Activated CD8-positive, alpha-beta memory T cell treated with anti-CD3 and anti-CD28 coated beads for 36 hours (primary cell): ENCODE results near the gene NOL4L. TPM values are rescaled to one million over a fixed set of nuclear protein-coding genes. Genes with fewer than 3 reads are reported as not detected.

Experiments used
- CTCF ChIA-PET: fragments of 350-600 bp; sonication (Branson Sonifier 250); formaldehyde crosslinking; loops from one replicate; lab custom pipeline; 2021; ENCODE audit warnings: antibody characterized with exemption; lab: Charles Lee
- POLR2A ChIA-PET: fragments of 350-600 bp; sonication (Branson Sonifier 250); formaldehyde crosslinking; loops from one replicate; lab custom pipeline; 2021; ENCODE audit warnings: antibody characterized with exemption; lab: Charles Lee
- total RNA-seq, 2 experiments: library from RNA; stranded (reverse); gene quantifications; one replicate each; pipeline ENCODE4 v1.2.3, GENCODE V29; 2021

Gene NOL4L
- total RNA-seq, 2 experiments from 2014 or later = 9.9 to 10.9 TPM

GRCh38 chr20:32614772-32615171 lies 29.6 kb upstream of the NOL4L start:
- CTCF ChIA-PET = interaction anchor here (0.6 kb wide), 1 partner anchor 35 kb away, joined by 3 read pairs; no protein-coding TSS in a partner anchor
- POLR2A ChIA-PET = interaction anchor here (0.6 kb wide), 1 partner anchor 35 kb away, joined by 4 read pairs; no protein-coding TSS in a partner anchor

GRCh38 chr20:32614303-32614702 lies 29.2 kb upstream of the NOL4L start:
- POLR2A ChIA-PET = no interaction called here

GRCh38 chr20:32613192-32614053 lies 28.3 kb upstream of the NOL4L start:
- ChIA-PET POLR2A (no interaction called here), CTCF (no interaction called here)

More at GRCh38 chr20:32614303-32614702, 29.2 kb upstream of the NOL4L start:
- CTCF ChIA-PET = no interaction called here

- CTCF ChIA-PET = no interaction called here
- POLR2A ChIA-PET = no interaction called here
These were observed 27.4 kb upstream of the NOL4L start for GRCh38 chr20:32612351-32613191.

GRCh38 chr20:32611868-32612267 lies 26.7 kb upstream of the NOL4L start:
- ChIA-PET CTCF (interaction anchor here (1.1 to 1.7 kb wide), 3 partner anchors 8 to 90 kb away, joined by 3 to 4 read pairs (median 3); no protein-coding TSS in a partner anchor), POLR2A (no interaction called here)

- CTCF ChIA-PET = interaction anchor here (1.1 to 1.7 kb wide), 4 partner anchors 8 to 89 kb away, joined by 3 to 4 read pairs (median 4); no protein-coding TSS in a partner anchor
- POLR2A ChIA-PET = no interaction called here
These were observed 26.2 kb upstream of the NOL4L start for GRCh38 chr20:32611286-32611685.

- ChIA-PET POLR2A (interaction anchor here (0.5 kb wide), 1 partner anchor 126 kb away, joined by 3 read pairs; no protein-coding TSS in a partner anchor), CTCF (interaction anchor here (1.1 to 1.7 kb wide), 4 partner anchors 9 to 89 kb away, joined by 3 to 4 read pairs (median 4); no protein-coding TSS in a partner anchor)
These were observed 25.5 kb upstream of the NOL4L start for GRCh38 chr20:32610472-32611218.

- ChIA-PET CTCF (interaction anchor here (1.7 kb wide), 1 partner anchor 47 kb away, joined by 3 read pairs; no protein-coding TSS in a partner anchor), POLR2A (no interaction called here)
These were observed 24.9 kb upstream of the NOL4L start for GRCh38 chr20:32609993-32610392.

- CTCF ChIA-PET = no interaction called here
These were observed 24.1 kb upstream of the NOL4L start for GRCh38 chr20:32609111-32609773.

GRCh38 chr20:32608664-32609015 lies 23.5 kb upstream of the NOL4L start:
- ChIA-PET POLR2A (no interaction called here), CTCF (no interaction called here)

More at GRCh38 chr20:32609111-32609773, 24.1 kb upstream of the NOL4L start:
- POLR2A ChIA-PET = no interaction called here

GRCh38 chr20:32607727-32608663 lies 22.9 kb upstream of the NOL4L start:
- CTCF ChIA-PET = no interaction called here
- POLR2A ChIA-PET = no interaction called here

- POLR2A ChIA-PET = no interaction called here
- CTCF ChIA-PET = no interaction called here
These were observed 22.2 kb upstream of the NOL4L start for GRCh38 chr20:32607324-32607723.

- ChIA-PET POLR2A (no interaction called here), CTCF (no interaction called here)
These were observed 21.7 kb upstream of the NOL4L start for GRCh38 chr20:32606790-32607189.

- POLR2A ChIA-PET = no interaction called here
These were observed 21.0 kb upstream of the NOL4L start for GRCh38 chr20:32606107-32606506.

GRCh38 chr20:32605167-32605656 lies 20.1 kb upstream of the NOL4L start:
- ChIA-PET POLR2A (no interaction called here), CTCF (interaction anchor here (1.5 kb wide), 1 partner anchor 47 kb away, joined by 5 read pairs; no protein-coding TSS in a partner anchor)

More at GRCh38 chr20:32606107-32606506, 21.0 kb upstream of the NOL4L start:
- CTCF ChIA-PET = no interaction called here

- POLR2A ChIA-PET = no interaction called here
- CTCF ChIA-PET = no interaction called here
These were observed 18.1 kb upstream of the NOL4L start for GRCh38 chr20:32603046-32603726.

GRCh38 chr20:32602273-32602672 lies 17.1 kb upstream of the NOL4L start:
- POLR2A ChIA-PET = interaction anchor here (0.5 kb wide), 1 partner anchor 10 kb away, joined by 14 read pairs; no protein-coding TSS in a partner anchor
- CTCF ChIA-PET = no interaction called here
